ENCODE measurements around the gene FAHD1.

DNA sequence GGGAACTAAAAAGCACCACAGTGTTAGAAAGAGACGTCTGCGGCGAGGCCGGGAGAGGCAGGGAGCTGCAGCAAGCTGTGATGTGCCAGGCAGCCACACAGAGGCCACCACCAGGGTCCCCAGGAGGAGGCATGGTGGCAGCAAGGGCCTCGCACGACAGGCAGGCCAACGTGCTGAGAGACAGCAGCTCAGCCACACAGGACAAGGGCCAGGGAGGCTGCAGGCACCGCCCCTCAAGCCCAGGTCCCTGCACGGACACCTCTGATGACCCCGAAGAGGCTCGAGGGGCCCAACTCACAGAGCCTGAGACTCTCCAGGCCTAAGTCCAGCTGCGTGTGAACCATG, 6.1 kb upstream of the FAHD1 start:
- TF ChIP-seq, protein P1, sequence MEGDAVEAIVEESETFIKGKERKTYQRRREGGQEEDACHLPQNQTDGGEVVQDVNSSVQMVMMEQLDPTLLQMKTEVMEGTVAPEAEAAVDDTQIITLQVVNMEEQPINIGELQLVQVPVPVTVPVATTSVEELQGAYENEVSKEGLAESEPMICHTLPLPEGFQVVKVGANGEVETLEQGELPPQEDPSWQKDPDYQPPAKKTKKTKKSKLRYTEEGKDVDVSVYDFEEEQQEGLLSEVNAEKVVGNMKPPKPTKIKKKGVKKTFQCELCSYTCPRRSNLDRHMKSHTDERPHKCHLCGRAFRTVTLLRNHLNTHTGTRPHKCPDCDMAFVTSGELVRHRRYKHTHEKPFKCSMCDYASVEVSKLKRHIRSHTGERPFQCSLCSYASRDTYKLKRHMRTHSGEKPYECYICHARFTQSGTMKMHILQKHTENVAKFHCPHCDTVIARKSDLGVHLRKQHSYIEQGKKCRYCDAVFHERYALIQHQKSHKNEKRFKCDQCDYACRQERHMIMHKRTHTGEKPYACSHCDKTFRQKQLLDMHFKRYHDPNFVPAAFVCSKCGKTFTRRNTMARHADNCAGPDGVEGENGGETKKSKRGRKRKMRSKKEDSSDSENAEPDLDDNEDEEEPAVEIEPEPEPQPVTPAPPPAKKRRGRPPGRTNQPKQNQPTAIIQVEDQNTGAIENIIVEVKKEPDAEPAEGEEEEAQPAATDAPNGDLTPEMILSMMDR (tag by site-specific recombination; IDR thresholded peaks at IDR 0.05): no peak
- TF ChIP-seq, protein P2, sequence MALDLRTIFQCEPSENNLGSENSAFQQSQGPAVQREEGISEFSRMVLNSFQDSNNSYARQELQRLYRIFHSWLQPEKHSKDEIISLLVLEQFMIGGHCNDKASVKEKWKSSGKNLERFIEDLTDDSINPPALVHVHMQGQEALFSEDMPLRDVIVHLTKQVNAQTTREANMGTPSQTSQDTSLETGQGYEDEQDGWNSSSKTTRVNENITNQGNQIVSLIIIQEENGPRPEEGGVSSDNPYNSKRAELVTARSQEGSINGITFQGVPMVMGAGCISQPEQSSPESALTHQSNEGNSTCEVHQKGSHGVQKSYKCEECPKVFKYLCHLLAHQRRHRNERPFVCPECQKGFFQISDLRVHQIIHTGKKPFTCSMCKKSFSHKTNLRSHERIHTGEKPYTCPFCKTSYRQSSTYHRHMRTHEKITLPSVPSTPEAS (tag by site-specific recombination; IDR thresholded peaks at IDR 0.05): no peak
- TF ChIP-seq ZFP41 (tag by site-specific recombination; IDR thresholded peaks at IDR 0.05; ENCODE audit: borderline replicate concordance) (no peak), ZNF501 (tag by site-specific recombination; IDR thresholded peaks at IDR 0.05) (no peak), ZNF175 (tag by site-specific recombination; IDR thresholded peaks at IDR 0.05) (no peak), TCF7L2 (IDR thresholded peaks at IDR 0.05; ENCODE audit: borderline replicate concordance, low read depth, low read length) (no peak), ZNF274 (IDR thresholded peaks at IDR 0.05; ENCODE audit: low read length) (no peak), ZNF274 (tag by site-specific recombination; IDR thresholded peaks at IDR 0.05; ENCODE audit: borderline replicate concordance) (no peak), HOXA7 (CRISPR knock-in tag; IDR thresholded peaks at IDR 0.05; ENCODE audit: borderline replicate concordance) (no peak), ZNF416 (tag by site-specific recombination; IDR thresholded peaks at IDR 0.05) (no peak), ZNF660 (tag by site-specific recombination; IDR thresholded peaks at IDR 0.05) (no peak), ZNF155 (tag by site-specific recombination; IDR thresholded peaks at IDR 0.05) (no peak)
- TF ChIP-seq, protein P3, sequence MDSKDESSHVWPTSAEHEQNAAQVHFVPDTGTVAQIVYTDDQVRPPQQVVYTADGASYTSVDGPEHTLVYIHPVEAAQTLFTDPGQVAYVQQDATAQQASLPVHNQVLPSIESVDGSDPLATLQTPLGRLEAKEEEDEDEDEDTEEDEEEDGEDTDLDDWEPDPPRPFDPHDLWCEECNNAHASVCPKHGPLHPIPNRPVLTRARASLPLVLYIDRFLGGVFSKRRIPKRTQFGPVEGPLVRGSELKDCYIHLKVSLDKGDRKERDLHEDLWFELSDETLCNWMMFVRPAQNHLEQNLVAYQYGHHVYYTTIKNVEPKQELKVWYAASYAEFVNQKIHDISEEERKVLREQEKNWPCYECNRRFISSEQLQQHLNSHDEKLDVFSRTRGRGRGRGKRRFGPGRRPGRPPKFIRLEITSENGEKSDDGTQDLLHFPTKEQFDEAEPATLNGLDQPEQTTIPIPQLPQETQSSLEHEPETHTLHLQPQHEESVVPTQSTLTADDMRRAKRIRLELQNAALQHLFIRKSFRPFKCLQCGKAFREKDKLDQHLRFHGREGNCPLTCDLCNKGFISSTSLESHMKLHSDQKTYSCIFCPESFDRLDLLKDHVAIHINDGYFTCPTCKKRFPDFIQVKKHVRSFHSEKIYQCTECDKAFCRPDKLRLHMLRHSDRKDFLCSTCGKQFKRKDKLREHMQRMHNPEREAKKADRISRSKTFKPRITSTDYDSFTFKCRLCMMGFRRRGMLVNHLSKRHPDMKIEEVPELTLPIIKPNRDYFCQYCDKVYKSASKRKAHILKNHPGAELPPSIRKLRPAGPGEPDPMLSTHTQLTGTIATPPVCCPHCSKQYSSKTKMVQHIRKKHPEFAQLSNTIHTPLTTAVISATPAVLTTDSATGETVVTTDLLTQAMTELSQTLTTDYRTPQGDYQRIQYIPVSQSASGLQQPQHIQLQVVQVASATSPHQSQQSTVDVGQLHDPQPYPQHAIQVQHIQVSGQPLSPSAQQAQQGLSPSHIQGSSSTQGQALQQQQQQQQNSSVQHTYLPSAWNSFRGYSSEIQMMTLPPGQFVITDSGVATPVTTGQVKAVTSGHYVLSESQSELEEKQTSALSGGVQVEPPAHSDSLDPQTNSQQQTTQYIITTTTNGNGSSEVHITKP (tag by site-specific recombination; IDR thresholded peaks at IDR 0.05): no peak
- TF ChIP-seq, protein P4, sequence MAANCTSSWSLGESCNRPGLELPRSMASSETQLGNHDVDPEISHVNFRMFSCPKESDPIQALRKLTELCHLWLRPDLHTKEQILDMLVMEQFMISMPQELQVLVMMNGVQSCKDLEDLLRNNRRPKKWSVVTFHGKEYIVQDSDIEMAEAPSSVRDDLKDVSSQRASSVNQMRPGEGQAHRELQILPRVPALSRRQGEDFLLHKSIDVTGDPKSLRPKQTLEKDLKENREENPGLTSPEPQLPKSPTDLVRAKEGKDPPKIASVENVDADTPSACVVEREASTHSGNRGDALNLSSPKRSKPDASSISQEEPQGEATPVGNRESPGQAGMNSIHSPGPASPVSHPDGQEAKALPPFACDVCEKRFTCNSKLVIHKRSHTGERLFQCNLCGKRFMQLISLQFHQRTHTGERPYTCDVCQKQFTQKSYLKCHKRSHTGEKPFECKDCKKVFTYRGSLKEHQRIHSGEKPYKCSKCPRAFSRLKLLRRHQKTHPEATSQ (tag by site-specific recombination; IDR thresholded peaks at IDR 0.05): no peak
- TF ChIP-seq, protein P5, sequence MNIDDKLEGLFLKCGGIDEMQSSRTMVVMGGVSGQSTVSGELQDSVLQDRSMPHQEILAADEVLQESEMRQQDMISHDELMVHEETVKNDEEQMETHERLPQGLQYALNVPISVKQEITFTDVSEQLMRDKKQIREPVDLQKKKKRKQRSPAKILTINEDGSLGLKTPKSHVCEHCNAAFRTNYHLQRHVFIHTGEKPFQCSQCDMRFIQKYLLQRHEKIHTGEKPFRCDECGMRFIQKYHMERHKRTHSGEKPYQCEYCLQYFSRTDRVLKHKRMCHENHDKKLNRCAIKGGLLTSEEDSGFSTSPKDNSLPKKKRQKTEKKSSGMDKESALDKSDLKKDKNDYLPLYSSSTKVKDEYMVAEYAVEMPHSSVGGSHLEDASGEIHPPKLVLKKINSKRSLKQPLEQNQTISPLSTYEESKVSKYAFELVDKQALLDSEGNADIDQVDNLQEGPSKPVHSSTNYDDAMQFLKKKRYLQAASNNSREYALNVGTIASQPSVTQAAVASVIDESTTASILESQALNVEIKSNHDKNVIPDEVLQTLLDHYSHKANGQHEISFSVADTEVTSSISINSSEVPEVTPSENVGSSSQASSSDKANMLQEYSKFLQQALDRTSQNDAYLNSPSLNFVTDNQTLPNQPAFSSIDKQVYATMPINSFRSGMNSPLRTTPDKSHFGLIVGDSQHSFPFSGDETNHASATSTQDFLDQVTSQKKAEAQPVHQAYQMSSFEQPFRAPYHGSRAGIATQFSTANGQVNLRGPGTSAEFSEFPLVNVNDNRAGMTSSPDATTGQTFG (tag by site-specific recombination; IDR thresholded peaks at IDR 0.05; ENCODE audit: borderline replicate concordance): no peak
